Fibroblast of mammary gland (primary cell): Measurements from ENCODE around the gene PSME4.

Experiments
- DNase-seq: peaks from one replicate; pipeline ENCODE4 v3.0.0-alpha.2; 2010; ENCODE audit warnings: low read depth
- H3K4me3 ChIP-seq: 2 replicates; pipeline ENCODE4 v1.5.1; 2011; ENCODE audit warnings: low read depth, mild to moderate bottlenecking, low read length, moderate library complexity; ENCODE audit not compliant: control insufficient read depth
- TF ChIP-seq, protein P1 (sequence below): conservative IDR thresholded peaks from 2 replicates; pipeline ENCODE4 v1.5.1; 2011; ENCODE audit warnings: low read depth, low read length, inconsistent platforms; ENCODE audit not compliant: control insufficient read depth, insufficient read depth

Gene PSME4

DNA sequence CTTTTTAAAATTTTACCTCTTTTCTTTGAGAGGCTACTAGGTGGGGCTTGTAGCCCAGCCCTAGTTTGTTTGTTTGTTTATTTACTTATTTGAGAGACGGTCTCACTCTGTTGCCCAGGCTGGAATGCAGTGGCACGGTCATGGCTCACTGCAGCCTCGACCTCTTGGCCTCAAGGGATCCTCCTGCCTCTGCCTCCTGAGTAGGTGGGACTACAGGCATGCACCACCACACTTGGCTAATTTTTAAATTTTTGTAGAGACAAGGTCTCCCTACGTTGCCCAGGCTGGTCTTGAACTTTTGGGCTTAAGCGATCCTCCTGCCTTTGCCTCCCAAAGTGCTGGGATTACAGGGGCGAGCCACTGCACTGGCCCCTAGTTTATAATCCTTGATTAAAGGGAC is 149.0 kb downstream of the PSME4 start:
- no peak for DNase-seq

DNA sequence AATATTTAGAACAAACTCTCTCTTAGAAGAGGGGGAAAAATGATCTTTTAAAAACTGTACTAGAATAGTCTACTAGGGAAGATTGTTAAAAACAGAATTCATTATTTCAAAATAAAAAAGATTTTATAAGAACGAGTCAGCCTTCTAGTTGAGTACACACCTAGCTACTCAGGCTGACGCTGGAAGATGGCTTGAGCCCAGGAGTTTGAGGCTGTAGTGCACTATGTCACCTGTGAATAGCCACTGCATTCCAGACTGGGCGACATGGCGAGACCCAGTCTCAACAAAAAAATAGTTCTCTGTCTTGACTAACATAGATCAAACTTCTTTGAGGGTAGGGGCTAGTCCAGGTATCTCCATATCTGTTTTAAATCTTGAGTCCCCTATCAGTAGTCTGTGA is 150.1 kb downstream of the PSME4 start:
- no peak overlapping the region for H3K4me3 ChIP-seq
- TF ChIP-seq, protein P1, sequence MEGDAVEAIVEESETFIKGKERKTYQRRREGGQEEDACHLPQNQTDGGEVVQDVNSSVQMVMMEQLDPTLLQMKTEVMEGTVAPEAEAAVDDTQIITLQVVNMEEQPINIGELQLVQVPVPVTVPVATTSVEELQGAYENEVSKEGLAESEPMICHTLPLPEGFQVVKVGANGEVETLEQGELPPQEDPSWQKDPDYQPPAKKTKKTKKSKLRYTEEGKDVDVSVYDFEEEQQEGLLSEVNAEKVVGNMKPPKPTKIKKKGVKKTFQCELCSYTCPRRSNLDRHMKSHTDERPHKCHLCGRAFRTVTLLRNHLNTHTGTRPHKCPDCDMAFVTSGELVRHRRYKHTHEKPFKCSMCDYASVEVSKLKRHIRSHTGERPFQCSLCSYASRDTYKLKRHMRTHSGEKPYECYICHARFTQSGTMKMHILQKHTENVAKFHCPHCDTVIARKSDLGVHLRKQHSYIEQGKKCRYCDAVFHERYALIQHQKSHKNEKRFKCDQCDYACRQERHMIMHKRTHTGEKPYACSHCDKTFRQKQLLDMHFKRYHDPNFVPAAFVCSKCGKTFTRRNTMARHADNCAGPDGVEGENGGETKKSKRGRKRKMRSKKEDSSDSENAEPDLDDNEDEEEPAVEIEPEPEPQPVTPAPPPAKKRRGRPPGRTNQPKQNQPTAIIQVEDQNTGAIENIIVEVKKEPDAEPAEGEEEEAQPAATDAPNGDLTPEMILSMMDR, result no peak
- DNase-seq, result no peak

More for the DNA sequence above, 149.0 kb downstream of the PSME4 start:
- TF ChIP-seq, protein P1, result no peak
- no peak overlapping the region for H3K4me3 ChIP-seq

DNA sequence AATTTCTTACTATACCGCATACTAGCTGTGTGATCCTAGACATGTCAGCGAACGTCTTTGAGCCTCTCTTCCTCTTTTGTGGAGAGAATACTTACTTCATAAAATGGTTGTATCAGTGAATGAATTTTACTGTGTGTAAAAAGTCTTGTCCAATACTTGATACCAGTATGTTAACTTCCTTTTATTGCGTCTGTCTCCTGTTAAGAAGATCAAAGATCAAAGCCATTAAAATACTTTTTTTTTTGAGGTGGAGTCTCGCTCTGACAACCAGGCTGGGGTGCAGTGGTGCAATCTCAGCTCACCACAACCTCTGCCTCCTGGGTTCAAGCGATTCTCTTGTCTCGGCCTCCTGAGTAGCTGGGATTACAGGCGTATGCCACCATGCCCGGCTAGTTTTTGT is 150.7 kb downstream of the PSME4 start:
- DNase-seq, result no peak
- TF ChIP-seq, protein P1, result no peak
- H3K4me3 ChIP-seq, result no peak overlapping the region

DNA sequence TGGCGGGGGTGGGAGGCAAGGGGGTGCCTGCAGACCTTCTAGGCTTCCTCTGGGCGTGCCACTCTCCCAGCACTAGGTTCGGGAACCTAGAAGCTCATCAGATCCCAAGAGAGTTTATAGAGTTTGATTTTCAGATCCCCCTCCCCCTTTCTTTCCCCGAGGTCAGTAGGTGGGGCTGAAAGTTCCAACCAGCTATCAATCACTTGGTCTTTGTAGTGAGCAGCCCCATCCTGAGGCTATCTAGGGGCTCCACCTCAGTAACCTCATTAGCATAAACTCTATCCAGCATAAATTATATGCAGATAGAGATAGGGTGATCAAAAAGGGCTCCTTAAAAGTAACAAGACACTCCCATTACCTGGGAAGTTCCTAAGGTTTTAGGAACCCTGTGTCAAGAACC is 151.2 kb downstream of the PSME4 start:
- no peak for DNase-seq
- TF ChIP-seq, protein P1, result no peak
- no peak overlapping the region for H3K4me3 ChIP-seq

DNA sequence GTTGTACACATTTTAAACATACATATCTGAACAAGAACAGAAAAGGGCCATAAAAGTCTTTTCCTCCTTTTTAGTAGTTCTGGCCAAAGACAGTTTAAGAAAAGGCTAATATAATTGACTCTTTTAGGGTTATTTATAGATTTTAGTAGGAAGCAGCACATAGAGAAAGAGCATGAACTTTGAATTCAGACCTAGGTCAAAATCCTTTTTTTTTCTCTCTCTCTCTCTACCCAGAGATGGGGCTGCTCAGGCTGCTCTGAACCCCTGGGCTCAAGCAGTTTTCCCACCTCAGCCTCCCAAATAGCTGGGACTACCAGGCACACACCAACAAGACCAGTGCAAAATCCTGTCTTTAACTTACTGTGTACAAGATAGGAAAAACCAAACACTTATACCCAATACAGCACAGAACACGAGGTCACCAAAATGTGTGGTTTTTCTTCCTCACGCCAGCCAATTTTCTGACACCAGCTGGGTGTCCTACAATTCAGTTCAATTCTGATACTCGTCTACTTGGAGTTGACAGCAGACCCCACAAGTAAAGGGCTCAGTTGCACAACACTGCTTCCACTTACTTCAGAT is 151.8 kb downstream of the PSME4 start:
- no peak for DNase-seq
- TF ChIP-seq, protein P1, result no peak
- no peak overlapping the region for H3K4me3 ChIP-seq
